CD4-positive, alpha-beta T cell treated with Interleukin-15 for 4 hours (primary cell): ENCODE measurements around the gene SPEM2.
A peak's percentile ranks its signal among the peaks of the same experiment; 100 is the strongest.

ENCODE experiments used
- DNase-seq: peaks from one replicate; pipeline ENCODE4 v3.0.0-alpha.2; 2020; ENCODE audit warnings: low spot score

The SPEM2 gene

DNA sequence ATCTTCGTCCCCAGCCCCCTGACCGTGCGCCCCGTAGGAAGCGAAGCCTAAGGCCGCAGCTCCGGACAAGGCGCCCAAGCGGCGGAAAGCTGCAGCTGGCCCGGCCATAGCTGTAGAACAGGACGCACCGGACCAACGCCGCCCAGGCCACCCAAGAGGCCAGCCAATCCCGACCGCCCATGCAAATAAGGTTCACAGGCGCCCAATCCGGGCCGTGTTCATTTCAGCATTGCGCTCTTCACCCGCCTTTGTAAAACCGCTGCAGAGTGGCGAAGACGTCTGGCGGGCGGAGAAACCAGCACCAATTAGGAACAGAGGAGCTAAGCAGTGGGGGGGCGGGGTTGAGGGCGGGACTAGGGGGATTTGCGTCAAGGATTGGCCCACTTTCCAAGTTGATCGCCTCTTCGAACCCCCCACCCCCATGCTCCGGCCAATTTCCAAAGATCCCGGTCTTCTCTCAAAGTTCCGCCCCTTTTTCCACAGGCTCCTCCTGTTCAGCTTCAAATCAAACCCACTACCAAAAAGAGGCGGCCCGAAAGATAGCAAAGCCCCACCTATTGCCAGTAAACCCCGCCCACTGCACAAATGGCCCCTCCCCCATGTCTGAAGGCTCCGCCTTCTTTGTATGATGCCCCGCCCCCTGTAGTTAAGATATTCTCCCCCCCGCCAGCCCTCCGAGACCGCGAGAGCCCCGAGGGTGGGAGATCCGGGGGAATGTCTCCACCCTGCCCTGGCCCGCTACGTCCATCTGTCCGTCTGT is 21.3 kb upstream of the SPEM2 start, which contains the start of gene TMEM256:
Gene TMEM256, minus strand, starts transcription at position 121 of the 760 bp plus-strand sequence. Its CDS starts 13 bp downstream, at position 108.
- peak; percentile 96 for DNase-seq

DNA sequence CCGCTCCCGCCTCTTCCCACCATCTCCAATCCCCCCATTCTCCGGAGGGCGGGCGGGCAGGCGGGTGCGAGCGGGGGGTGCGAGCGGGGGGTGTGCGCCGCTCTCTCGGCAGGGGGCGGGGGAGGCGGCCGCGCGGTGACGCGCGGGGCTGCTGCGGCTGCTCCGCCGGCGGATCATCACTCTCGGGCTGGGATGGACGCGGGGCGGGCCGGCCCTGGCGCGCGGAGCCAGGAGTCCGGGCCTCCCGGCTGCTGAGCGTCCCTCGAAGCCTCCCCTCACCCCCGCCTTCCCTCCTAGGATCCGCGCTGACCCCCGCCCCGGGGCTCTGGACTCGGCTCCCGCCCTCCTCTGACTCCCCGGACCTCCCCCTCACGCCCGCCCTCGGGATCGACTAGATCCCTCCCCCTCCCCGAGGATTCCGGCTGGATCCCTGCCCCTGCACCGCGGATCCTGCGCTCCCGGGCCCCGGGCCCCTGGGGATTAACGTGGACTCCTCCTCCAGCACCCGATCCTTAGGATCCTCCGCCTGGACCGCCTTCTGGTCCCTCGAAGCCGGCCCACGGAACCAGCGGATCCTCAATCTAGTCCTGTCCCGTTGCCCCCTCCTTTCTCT is 20.6 kb upstream of the SPEM2 start:
- peak; percentile 68 for DNase-seq

DNA sequence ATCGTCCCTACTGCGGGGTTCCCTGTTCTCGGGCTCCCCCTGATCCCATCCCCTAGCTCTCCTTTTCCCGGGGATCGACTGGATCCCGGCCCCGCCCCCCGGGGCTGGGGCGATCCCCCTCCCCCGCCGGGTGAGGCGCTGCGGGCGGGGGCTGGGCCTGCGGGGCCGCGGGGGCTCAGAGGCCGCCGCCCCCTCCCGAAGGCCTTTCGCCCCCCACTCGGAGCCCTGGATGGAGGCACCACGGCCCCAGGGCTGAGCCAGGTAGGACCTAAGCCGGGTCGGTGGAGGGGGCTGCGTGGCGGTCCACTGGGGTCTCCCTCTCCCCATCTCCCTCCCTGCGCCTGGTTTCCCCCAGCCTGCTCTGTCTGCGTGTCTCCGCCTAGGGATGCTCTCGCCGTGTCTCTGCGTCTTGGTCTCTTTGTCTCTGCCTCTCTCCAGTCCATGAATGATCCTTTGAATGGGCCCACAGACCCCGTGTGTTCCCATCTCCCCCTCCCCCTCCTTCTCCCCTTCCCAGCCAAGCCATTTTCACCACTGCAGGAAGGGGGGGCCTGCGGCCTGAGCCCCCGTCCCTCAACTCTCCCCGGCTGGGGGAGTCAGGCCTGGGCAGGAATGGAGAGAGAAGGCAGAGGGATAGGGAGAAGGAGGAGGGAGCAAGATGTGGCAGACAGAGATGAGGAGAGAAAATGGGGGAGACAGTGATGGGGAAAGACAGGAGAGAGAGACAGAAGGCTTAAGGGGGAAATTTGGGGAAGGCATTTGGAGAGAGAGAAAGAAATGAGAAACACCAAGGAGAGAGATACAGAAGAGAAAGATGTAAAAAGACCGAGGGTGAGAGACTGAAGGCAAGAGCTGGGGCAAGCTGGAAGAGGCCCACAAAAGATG is 19.8 kb upstream of the SPEM2 start:
- no peak for DNase-seq

DNA sequence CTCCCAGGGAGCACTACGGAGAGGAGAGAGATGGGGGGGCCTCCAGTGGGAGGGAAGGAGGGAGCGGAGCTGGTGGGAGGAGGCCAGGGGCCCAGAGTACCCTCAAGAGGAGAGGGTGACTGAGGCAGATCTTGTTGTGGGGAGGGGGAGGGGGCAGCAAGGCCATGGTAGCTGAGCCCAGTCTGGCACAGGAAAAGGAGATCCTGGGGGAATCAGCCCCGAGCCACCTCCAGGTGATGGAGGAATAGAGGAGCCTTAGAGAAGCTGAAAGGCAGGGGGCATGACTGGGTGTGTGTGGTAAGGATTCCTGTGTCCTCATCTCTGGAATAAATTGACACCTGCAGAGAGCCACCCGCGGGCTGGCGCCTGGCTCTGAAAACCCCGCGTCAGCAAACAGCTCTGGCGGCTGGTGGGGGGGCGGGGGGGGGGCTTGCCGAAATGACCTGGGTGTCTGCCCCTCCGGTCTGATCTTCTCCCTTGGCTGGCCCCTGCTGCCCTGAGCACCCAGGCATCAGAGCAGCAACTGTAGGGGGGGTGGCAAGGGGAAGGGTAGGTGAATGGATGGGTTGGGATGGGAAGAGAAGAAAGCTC is 19.1 kb upstream of the SPEM2 start:
- DNase-seq: no peak

DNA sequence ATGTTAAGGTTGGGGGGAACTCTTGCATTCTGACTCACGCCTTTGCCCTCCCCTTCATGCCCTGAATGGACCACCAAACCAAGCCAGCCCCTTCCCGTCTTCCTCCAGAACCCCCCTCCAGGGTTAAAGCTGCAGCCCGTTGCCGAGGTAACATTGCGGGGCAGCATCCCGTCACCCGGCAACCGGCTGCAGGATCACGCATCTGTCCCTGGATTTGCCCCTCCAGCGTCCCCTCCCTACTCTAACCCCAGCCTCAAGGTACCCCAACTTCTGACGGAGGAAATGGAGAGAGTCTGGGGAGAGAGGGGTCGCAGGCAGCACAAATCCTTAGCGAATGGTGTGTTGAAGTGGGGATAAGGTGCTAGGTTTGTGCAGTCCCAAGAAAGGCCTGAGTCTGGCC is 18.3 kb upstream of the SPEM2 start:
- DNase-seq: no peak

DNA sequence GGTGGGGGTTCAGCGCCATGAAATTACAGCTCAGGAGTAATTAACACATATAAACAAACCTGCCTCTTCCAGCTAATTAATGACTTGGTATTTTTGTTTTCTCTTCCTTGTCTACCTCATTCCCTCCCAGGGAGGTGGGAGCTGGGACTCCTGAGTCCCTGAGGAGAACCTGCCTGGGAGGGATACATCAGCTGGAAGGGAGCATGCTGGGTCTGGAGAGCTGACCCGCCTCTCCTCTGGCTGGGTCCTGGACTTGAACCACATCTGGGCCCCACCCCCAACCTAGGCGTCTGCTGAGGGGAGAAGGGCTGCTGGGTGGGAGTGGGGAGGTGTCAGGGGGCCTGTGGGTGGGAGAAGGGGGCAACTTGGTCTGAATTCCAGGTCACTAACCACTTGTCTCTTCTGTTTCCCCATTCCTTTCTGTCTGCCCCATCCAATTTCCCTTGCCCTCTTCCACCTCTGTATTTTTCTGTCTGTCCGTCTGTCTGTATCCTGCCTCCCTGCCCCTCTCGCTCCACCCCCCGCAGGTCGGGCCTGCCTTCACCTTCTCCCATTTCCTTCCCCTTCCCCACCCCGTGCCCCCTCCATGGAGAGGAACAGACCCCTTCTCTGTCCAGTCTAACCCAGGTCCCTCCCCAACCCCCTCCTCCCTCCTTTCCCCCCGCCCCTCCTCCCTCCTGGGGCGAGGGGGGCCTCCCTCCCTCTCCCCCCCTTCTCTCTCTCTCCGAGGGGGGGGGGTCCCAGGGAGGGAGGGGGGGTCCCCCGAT is 17.7 kb upstream of the SPEM2 start, which contains the start of gene NLGN2:
Gene NLGN2, plus strand, starts transcription at position 361 of the 767 bp plus-strand sequence. CDS start 411 bp downstream, outside the sequence.
- no peak for DNase-seq

DNA sequence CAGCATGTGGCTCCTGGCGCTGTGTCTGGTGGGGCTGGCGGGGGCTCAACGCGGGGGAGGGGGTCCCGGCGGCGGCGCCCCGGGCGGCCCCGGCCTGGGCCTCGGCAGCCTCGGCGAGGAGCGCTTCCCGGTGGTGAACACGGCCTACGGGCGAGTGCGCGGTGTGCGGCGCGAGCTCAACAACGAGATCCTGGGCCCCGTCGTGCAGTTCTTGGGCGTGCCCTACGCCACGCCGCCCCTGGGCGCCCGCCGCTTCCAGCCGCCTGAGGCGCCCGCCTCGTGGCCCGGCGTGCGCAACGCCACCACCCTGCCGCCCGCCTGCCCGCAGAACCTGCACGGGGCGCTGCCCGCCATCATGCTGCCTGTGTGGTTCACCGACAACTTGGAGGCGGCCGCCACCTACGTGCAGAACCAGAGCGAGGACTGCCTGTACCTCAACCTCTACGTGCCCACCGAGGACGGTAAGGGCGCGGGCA is 17.1 kb upstream of the SPEM2 start:
- DNase-seq: peak; percentile 25

DNA sequence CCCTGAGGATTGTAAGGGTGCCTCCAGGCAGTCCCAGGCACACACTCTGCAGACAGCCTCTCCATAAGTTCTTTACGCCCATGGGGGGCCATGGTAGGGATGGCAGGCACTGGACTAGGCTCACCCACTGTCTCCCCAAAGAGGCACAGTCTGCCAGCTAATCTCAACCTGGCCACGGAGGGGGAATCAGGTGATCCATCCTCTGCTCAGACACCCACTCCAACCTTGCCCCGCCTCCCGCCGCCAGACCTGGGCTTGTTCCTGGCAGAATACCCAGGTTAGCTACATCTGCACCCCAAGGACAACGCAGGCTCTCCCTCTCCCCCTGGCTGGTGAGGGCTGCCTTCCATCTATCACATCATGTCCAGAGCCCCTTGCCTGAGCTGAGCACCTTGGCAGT is 16.6 kb upstream of the SPEM2 start:
- DNase-seq: no peak

DNA sequence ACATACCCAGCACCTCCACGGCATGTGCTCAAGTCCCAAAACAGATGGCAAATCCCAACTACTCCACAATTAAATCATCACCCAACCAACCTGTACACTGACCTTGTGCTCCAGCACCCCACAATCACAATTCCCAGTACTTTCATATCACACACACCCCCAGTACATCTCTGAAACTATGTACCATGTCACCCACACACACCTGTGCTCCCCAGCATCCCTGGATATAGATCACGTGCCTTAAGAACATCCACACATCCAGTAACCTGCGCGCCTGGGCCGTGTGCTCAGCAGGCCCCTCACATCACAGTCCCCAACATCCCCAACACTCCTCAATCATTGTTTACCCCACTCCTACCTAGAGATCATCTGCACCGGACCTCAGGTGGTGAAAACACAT is 15.7 kb upstream of the SPEM2 start:
- no peak for DNase-seq

DNA sequence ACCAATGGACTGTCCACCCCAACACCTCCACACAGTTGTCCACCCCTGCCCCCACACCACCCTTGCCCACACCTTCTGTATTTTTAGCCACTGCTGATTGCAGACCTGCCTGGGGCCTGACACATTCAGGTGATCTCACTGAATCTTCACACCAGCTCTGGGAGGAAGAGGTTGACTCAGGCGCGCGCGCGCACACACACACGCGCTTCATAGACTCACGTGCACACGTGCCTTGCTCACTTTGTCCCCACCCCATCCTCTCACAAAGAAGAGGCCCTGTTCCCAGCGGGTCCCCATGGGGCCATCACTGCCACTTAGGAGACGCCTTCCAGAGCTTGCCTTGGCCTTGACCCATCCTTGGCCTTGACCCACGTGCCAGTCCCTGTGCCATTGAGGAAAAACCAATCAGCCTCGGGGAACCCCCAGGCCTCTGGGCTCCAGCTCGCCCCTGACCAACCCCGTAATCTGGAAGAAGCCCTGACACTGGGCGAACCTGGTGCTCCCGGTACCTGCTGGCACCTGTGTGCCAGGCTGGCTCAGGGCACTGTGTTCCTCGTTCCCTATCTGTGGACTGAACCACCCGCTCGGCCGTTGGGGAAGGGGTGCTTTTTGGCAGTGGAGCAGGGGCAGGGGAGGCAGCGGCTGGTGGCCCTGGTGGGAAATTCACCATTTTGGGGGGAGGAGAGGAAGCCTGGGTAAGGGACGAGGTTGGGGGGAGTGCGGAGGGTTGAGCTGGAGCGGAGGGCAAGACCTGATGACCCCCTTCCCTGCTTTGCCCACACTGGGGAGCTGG is 14.6 kb upstream of the SPEM2 start:
- DNase-seq: no peak

DNA sequence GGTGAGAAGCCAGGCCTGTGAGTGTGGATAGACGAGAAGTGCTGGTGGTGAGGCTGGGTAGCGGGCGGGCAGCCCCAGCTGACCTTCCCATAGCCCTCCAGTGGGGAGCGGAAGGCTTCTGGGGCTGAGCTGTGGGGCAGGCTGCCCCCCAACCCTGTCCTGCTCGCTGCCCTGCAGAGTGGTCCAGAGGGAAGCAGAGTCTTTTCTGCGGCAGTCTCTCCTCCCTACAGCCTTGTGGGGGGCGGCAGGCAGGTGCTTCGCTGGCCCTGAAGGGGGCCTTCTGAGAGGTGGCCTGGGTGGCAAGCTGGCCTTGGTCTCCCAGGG is 14.0 kb upstream of the SPEM2 start:
- DNase-seq: no peak

DNA sequence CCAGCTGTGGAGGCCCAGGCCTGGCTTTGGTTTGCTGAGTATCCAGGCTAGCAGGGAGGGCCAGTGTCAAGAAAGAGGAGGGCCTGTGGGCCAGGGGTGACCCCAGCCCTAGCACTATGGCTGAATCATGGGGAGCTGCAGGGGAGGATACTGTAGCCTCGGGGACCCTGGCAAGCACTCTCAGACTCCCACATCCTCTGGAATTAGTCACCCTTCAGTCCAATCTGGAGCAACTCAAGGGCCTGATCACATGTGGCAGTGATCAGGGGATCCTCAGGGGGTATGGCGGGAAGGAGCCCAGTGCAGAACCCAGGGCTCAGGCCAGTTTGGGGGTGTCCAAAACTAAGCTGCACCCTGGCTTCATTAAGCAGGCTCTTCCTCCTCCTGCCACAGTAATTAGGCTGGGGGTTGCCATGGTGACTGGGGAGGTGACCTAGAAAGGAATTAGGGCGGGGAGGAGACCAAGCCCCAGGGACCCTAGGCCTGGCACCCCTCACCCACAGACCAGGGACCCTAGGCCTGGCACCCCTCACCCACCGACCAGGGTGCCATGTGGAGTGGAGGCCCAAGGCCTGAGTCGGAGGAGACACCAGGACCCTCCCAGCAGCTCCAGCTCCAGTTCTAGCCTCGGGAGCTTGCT is 11.9 kb upstream of the SPEM2 start:
- no peak for DNase-seq

DNA sequence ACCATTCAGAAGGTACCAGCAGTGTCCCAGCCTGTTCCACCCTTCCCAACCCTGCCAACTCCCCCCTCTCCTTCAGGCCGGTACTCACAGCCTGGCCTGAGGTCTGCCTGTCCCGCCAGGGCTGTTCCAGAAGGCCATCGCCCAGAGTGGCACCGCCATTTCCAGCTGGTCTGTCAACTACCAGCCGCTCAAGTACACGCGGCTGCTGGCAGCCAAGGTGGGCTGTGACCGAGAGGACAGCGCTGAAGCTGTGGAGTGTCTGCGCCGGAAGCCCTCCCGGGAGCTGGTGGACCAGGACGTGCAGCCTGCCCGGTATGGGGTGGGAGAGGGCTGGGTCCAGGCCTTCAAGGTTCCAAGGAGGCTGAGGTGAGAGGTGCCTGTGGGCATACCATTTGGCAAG is 10.6 kb upstream of the SPEM2 start:
- no peak for DNase-seq

DNA sequence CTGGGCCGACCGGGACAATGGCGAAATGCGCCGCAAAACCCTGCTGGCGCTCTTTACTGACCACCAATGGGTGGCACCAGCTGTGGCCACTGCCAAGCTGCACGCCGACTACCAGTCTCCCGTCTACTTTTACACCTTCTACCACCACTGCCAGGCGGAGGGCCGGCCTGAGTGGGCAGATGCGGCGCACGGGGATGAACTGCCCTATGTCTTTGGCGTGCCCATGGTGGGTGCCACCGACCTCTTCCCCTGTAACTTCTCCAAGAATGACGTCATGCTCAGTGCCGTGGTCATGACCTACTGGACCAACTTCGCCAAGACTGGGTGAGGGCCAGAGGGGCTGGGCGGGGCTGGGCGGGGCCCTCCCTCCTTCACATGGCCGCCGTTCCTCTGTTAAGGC is 9.6 kb upstream of the SPEM2 start:
- no peak for DNase-seq

DNA sequence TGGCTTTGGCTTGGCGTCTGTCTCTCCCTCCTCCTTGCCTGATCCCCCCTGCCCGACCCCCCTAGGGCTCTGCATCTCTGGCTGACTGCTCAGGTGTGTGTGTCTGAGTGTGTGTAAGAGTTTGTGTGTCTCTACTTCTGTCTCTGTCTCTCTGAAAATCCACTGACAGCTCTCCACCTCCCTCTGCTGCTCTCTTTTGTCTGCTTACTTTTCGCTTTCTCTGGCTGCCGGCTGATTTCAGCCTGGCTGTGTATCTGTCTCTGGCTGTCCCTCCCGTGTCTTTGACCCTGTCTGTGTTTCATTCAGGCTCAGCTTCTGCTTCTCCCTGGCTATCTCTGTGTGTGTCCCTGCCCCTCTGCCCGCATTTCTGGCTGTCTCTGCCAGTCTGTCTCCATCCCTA is 9.1 kb upstream of the SPEM2 start:
- DNase-seq: no peak

DNA sequence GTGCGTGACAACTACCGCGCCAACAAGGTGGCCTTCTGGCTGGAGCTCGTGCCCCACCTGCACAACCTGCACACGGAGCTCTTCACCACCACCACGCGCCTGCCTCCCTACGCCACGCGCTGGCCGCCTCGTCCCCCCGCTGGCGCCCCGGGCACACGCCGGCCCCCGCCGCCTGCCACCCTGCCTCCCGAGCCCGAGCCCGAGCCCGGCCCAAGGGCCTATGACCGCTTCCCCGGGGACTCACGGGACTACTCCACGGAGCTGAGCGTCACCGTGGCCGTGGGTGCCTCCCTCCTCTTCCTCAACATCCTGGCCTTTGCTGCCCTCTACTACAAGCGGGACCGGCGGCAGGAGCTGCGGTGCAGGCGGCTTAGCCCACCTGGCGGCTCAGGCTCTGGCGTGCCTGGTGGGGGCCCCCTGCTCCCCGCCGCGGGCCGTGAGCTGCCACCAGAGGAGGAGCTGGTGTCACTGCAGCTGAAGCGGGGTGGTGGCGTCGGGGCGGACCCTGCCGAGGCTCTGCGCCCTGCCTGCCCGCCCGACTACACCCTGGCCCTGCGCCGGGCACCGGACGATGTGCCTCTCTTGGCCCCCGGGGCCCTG is 8.3 kb upstream of the SPEM2 start:
- DNase-seq: no peak

DNA sequence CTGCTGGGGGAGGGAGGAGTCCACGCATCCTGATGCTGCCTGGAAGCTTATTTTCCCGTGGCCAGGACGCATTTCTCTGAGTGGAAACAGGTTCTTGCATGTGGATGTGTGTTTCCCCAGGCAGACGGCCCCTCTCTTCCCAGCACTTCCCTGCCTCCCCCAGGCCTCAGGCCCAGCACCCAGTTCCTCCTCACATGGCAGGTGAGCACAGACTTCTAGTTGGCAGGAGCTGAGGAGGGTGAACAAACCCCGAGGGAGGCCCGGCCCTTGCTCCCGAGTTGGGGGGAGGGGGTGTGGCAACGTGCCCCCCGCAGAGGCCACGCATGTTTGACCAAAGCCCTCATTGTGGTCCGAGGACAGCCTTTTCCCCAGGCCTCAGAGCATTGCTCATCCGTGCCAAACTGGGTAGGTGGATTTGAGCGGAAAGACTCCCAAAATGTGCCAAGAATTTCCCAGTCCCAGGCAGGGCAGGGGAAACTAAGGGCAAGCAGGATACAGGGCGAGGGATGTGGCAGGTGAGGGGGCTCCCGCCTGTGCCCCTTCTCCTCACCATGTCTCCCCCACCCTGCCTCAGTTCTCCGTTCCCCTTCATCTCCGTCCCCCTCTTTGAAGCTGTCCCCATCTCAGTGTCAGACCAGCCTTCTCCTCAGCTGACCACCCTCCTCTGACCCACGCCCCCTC is 6.8 kb upstream of the SPEM2 start:
- no peak for DNase-seq

DNA sequence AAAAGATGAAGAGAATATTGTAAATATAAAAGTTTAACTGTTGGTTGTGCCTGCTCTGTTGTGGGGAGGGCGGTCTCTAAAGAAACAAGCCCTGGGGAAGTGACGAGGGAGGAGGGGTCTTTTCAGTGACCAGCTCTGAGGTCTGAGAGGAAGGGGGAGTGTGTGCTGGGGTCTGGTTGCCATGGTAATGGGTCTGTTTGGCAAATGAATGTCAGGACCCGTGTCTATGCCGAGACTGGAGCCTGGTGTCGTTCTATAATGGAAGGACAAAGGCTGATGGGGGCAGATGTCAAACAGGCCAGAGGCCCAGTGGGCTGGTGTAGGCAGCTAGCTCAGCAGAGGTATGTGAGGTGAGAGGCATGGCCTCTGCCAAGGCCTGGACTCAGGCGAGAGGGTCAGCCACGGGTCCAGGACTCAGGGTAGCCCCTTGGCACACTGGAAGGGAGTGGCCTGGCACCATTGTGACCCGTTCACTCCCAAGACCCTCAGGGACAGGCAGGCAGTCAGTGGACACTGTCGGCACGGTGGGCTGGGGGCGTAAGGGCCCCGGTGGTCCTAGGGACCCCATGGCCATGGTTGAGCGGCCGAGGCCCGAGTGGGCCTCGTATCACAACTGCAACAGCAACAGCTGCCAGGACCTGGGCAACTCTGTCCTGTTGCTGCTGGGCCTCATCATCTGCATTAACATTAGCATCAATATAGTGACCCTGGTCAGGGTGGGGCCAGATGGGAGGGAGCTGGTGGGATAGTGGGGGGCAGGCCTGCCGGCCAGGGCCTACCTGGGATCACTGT is 5.4 kb upstream of the SPEM2 start, which contains the start of gene SPEM1:
Gene SPEM1, plus strand, starts transcription at position 506 of the 792 bp plus-strand sequence. Its CDS starts 61 bp downstream, at position 567.
- DNase-seq: no peak
